ENCODE data around the gene BTBD9.

GRCh38 chr6:38163186-38164130 is 476.3 kb downstream of the BTBD9 start:
- no peak for TF ChIP-seq CTCF (optimal IDR thresholded peaks at IDR 0.05 in 1 of 3, IDR thresholded peaks at IDR 0.05 in 1 of 3, conservative IDR thresholded peaks at IDR 0.05 in 1 of 3; ENCODE audit: extremely low read depth in 1 of 3, insufficient read depth in 2 of 3, low read length in 3 of 3)
- TF ChIP-seq EZH2 (IDR thresholded peaks at IDR 0.05; ENCODE audit: low read length) = no peak
